Stimulated activated CD4-positive, alpha-beta T cell treated with anti-CD3 and anti-CD28 coated beads, Interleukin-12 subunit alpha, Interleukin-12 subunit beta, amount 100 ng/mL, for 24 hours (primary cell): ENCODE results near the gene RBP2.

Experiments
- DNase-seq, 2 experiments: peaks; one replicate each; pipeline ENCODE4 v3.0.0-alpha.2; 2020; ENCODE audit warnings: low read depth in 2 of 2

RBP2 gene

DNA sequence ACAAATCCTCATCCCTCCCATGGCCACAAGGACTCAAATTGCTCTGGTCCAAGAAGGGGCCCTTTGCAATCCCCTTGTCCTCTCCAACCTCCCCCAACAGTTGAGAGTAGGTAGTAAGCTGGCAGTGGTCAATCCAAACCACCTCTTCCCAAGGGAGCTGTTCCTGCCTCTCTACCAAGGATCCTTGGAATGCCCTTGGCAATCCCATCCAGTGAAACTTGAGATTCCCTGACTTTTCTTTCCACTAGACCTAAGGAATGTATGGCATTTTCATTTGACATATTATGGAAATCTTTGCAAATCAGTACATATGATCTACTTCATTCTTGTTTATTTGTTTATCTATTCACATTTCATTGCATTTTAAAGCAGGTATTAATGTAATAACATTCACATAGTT is 4.8 kb upstream of the RBP2 start:
- no peak for DNase-seq

DNA sequence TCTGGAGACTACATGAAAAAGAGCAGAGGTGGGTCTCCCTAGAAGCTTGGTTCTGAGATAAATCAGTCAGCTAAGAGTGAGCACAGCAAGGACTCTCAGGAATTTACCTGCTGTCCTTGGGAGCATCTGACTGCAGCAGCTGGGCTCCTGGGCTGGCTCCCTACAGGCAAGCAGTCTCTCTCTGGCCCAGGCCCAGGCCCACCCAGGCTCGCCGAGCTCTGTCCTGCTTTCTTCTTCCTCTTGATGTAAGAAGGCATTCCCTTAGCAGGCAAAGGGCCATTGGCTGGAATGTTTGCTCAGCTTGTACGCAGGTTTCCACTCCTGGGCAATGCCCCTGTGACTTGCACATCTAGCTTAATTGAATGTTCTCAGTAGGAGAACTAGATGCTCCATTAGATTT is 4.3 kb upstream of the RBP2 start:
- no peak for DNase-seq

DNA sequence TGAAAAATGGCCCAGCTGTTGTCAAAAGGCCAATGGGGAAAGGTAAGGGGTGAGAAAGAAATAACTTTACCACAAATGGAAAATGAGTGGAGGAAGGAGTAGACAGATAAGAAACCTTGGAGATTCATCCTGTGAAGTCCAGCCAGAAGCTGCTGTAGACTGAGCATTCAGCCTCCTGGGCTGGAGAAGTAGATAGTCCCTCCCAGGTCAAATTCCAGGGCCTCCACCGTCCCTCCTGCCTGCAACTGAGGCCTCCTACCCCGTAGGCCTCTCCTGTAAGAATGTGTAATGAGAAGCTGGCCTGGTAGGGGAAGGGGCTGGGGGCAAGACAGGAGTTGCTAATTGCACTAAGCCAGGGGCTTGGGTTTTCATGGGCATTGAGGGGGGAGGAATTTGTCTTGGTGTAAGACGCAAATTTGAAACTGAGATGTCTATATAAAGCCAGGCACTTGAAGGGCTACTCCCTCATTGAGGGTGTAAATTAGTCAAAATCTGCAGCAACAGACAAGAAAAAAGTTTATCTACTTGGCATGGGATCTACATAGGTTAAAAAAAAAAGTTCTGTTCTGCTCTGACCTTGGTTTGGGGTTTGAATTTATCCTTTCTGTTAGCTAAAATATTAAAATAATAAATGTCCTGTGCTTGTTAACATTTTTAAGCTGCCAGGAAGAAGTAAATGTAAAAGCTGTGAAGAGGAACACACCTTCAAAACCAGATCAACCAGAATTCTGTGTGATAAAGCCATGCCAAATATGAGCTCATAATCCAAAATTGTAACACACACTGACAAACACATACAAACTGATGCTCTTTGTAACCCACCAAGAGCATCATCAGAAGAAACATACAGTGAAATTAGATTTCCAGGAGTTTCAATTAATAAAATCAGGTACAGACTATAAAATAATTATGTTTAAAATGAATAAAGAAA is 1.7 kb upstream of the RBP2 start:
- DNase-seq: no peak

DNA sequence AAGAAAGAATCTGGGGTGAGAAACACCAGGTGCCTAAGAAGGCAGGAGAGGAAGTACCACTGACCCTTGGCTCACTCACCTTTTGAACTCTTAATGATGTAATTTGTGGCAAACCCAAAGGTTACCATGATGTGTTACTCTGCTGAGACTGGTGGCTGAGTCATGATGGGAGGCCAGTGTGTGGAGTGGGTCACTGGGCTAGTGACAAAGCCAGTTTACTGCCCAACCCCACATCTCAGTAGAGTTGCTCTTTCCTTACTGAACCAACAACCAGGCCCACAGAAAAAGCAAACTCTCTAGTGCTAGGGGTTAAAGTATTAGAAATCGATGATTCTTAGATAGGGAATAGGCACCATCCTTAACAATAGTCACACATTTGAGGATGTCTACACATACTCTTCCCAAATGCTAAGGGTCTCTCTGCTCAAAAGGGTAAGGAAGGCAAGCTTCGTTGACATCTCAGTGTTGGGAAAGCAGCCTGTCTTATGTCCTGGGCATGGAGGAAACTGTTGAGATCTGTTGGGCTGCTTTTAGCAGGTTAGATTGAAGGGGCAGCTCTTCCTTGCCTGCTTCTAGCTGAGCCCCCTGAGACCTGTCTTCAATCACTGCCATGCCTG is 3.1 kb downstream of the RBP2 start:
- no peak for DNase-seq

DNA sequence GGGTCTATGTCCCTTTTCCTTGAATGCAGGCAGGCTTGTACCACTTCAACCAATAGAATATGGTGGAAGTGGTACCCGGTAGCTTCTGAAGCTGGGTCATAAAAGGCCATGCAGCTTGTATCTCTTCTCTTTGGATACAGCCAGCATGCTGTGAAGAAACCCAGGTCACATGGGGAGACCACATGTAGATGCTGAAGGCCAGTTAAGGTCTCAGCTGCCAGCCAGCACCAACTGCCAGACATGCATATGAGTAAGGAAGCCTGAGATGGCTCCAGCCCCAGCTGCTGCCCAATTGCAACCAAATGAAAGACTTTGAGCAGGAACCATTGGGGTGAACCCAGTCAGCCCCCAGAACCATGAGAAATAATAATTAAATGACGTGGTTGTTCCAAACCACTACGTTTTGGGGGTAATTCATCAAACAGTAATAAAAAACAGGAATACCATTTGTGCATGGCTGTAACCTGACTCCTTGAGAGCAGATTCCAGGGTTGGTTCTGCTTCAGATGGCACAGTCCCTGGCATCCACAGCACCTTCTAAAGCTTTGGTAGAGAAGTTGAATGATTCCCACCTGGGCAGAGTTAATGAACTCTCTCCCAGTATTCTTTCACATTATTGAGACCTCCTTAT is 3.8 kb downstream of the RBP2 start:
- no peak for DNase-seq

DNA sequence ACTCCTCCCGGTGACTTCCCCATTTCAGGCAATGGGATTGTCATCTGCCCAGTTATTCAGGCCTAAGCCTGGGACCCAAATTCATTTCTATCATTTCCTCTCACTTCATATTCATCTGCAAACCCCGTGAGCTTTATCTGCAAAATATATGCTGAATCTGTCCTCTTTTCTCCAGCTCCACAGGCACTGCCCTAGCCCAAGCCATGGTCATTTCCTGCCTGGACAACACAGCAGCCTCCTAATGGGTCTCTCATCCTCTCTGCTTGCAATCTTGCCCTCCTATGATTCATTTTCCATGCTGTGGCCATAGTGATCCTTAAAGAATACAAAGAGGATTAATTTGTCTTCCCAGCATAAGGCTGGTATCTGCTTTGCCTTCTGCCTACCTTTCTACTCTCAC is 6.1 kb downstream of the RBP2 start:
- DNase-seq: no peak

DNA sequence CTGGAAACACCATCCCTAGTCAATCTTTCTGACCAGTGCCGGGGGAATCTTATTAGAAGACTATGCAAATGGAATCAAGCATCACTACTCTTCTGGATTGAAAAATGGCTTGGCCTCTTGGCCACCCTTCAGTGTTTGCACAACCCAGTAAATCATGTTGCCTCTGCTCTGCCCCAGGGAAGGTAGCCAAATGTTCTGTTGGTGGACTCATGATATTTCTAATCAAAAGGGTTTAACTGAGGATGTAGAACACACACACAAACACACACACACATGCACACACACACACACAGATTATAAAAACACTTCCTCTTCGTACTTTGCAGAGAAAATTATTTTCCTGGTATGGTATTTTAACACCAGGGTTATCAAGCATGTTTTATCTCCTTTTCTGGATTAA is 7.9 kb downstream of the RBP2 start:
- no peak for DNase-seq

DNA sequence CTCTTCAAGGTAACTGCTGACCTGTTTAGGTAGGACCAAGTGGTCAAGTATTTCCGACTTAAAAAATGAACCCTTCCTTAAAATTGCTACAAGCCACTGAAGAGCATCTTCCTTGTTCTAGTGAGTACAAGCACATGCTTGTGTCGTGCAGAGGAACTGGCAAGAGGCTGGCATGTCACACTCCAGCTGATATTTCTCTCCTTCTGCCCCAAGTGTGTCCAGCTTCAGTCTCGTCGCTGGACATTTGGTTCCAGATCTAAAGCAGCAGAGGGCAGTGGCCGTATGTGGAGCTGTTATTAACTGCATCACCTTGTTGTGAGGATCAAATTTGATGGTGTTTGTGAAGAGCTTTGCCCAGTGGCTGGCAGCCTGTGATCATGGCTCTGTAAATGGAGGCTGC is 10.0 kb downstream of the RBP2 start:
- no peak for DNase-seq

DNA sequence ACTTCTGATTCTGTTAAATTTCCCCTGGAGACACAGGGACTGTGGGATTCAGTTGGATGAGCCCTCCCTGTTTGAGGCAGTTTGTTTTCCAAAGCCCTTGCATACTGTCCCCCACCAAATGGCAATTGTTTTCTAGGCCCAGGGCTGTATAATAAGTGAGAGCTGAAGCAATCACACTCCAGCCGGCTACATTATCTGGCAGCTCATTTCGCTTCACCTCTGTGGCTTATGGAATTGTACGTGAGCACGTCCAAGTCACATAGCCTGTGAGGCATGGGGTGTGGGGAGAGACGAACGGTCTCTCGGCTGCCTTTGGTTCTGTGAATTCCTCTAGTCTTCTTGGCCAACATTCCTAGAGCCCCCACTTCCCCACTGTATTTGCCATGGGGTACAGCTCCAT is 10.7 kb downstream of the RBP2 start:
- no peak for DNase-seq

DNA sequence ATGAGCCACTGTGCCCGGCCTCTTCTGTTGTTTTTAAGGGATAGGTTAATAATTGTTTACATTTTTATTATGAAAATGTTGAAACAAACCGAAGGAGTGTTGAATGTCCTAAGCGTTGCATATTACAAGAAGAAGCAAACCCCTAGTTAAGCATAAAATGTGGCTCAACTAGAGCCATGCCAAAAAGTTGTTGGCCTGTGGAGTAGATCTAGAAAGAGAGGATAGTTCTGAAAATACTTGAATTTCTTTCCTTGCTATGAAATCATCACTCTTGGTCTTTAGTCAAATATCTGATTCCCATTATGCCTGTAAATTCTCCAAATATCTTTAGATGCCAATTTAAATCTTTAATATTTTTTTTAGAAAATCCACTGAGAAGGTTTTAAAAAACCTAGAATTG is 12.8 kb downstream of the RBP2 start:
- no peak for DNase-seq

DNA sequence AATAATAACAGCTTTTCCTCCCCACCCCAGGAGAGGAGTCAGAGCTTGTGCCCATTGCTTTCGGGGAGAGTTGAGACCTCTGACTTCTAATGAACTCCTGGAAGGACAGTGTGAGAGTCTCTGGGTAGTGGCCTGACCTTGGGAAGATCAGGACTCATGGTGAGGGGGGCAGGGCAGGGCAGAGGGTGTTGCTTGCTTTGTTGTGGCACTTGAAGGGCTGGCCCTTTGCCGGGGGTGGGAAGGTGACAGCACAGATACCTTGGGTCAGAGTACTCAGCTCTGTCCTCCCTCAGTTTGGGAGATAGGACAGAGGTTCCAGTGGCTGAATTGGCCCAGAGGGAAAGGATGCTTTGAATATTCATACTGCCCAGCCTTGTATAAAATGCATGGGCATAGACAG is 15.8 kb downstream of the RBP2 start:
- no peak for DNase-seq

DNA sequence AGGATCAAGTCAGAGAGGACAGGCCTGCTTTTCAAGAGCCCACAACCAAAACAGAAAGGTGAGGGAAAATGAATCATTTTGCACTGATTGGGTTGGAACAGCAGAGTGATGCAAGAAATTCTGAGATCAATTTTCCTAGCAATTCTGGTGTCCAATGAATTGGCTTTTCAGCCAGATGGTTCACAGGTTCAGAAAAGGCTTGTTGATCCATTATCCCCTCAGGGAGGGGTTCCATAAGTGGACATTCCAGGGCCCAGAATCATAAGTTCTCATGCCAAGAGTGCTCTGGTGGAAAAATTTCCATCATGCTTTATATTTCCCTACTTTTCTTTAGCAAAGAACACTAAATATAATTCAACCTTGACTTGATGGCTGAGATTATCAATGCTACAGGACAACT is 16.2 kb downstream of the RBP2 start:
- DNase-seq: no peak

DNA sequence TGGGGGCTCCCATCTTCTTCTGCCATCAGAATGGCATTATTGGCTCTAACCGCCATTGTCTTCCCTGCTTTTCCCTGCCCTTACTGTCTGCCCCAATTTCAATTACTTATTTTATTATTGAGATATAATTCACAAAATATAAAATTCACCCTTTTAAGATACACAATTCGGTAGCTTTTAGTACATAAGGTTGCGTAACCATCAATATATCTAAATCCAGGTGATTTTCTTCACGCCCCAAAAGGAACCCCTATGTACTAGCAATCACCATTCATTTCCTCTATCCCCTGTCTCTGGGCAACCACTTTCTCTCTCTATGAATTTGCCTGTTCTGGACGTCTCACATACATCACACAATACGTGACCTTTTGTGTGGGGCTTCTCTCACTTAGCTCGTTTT is 18.0 kb downstream of the RBP2 start:
- DNase-seq: no peak

DNA sequence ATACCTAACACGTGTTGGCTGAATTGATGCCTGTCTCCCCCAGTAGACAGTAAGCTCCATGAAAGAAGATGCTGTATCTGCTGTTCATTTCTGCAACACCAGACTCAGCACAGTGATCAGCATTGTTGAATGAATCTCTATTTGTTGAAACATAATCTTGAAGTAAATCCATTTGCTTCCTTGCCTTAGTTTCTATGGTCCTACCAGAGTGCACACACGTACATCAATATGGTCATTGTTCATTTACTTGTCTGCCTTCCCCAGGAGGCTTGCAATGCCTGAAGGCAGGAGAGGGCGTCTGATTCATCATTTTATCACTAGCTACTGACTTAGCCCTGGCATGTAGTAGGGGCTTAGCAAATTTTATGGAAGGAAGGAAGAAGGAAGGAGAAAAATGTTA is 19.2 kb downstream of the RBP2 start:
- DNase-seq: no peak

DNA sequence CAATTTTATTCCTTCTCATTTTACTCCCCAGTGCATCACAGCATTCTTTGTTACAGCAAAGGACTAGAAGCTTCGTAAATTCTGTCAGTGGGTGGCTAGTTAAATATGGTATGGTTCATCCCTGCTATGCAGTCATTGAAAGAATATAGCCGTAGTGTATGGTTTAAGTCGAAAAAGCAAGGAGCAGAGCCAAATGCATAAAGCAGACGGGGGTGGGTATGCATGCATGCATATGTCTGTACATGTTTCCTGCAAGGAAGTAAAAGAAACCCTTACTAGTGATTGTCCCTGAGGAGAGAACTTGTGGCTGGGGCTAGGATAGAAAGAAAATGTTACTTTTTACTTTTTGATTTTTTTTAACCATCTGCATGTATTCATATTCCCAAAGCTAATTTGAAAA is 19.9 kb downstream of the RBP2 start:
- no peak for DNase-seq

DNA sequence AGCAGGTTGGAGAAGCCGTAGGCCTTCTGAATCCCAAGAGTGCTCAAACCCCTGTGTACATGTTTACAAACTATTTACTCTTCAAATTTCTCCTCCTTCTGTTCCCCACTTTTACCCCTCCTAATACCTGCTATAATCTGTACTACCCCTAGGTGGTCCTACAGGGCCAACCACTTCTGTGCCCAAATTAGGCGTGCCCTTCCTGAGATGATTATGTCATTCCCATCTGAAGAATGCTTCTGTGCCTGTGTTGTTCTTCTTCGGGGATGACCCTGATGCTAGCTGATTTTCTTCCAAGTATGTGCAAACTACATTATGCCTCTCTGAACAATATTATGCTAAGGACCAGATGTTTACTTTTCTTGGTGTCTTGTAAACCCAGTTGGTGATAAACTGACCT is 20.5 kb downstream of the RBP2 start:
- DNase-seq: no peak

DNA sequence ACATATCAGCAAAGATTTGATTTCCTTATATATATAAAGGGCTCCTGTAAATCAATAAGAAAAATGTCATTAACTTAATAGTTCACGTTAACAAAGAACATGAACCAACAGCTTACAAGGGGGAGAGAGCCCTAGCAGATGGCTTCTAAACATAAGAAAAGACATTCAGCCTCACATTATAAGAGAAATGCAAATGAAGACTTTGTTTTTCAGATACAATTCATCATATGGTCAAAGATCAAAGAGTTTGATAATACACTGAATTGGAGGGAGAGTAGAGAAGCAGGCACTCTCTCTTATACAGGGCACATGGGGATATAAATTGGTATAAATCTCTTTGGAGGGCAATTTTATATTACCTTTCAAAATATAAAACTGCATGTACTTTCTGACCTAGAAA is 21.1 kb downstream of the RBP2 start:
- no peak for DNase-seq

DNA sequence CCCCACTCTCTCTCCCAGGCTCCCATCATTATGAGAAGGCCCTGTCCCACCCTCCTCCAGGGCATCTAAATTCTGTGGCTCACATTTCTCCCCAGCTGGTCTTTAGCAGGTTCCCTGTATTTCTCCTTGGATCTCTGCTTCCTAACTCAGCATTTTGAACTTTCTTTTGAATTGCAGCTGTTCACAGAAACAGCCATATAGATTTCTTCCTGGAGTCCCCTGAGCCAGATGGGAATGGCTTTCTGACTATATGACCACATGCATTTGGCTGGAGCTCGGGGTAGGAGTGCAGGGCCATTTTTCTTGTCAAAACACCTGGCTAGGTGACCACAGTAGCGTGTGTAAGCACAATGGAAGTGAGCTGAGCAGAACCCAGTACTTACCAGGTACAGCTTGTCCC is 22.0 kb downstream of the RBP2 start:
- no peak for DNase-seq

DNA sequence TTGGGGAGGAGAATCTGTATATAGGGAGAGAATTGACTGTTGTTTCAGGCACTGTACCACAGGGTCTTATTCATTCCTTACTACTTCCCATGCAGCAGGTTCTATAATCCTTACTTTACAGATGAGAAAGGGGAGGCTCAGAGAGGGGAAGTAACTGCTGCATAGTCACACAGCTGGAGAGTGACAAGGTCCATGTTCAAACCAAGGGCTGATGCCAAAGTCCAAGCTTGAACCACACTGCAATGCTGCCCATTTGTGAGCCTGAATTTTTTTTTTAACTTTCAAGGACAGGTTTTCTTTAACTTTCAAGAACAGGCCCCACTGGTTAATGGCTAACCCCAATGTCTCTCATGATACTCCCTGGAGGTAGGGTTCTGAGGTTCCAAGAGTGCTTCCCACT is 26.2 kb downstream of the RBP2 start:
- DNase-seq: no peak

DNA sequence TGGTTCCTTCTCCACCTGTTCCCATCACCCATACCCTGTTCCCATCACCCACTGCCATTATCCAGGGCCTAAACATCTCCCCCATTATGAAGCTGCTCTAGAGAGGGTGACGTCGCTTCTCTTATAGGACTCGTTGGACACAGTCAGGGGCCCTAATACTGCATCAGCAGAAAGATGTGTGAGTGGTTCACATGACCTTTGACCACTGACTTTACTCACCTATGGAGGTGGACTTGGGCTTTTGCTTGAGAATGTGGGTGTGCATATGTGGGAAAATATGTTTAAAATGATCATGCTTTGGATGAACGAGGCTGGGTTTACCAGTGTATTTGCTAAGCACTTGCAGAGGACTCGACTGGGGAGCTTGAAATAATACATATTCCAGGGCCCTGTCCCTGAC is 26.8 kb downstream of the RBP2 start:
- no peak for DNase-seq

DNA sequence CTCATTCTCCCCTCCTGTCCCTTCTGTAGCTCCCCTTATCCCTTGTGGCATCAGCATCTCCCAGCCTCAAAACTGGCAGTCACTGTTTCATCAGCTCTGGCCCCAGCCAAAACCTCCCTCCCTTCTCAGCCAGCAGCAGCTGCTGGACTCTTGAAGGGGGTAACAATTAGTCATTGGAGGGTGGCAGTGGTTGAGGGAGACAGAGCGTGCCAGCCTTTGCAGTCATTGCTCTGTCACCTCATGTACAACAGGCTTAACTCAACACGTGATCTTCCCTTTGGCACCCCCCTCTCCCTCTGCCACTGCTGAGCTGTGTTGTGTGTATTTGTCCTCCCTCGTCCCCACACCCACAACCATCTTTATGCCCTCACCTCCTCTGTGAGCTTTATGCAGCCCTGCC is 28.2 kb downstream of the RBP2 start:
- DNase-seq: no peak

DNA sequence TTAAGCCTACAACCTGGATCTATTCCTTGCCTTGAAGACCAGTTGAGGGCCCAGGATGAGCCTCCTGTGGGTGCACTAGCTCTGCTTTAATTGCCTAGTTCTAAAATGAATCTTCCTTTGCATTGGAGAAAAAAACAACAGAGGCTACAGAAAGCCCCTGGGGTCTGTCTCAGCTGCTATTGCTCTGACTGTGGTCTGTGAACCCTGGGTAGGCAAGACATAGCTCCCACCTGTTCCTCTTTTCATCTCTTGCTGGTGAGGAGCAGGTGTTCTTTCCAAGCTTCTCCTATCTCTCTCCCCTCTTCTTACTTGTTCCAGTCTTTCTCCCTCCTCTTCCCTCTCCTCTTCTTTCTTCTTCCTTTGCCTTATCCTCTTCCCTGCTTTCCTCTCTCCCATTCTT is 28.8 kb downstream of the RBP2 start:
- DNase-seq: no peak

DNA sequence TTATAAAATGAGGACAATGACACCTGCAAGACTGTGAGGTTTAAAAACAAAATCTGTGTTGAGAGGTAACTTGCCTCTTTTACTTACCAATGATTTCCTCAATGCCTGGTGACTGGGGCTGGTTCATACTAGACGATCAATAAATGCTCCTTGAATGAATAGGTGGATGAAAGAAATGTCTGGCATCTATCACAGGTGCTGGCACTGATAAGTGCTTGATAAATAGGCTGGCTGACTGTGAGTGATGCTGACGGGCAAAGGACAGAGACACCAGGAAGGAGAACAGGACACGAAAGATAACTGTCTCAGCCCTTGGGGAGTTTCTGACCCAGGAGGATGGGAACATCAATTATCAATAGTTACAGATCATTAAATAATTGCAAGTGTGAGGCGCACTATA is 31.9 kb downstream of the RBP2 start:
- DNase-seq: no peak
